ENCODE measurements around the gene COL4A1. TPM values are rescaled to one million over a fixed set of nuclear protein-coding genes. Genes with fewer than 3 reads are reported as not detected.

Gene COL4A1
- total RNA-seq, 1 experiment from 2014 or later, result 269 TPM

- Histone ChIP-seq H3K9me3 (replicated peaks) (no peaks in the 10 kb centered on the region), H3K27me3 (no peaks in the 10 kb centered on the region), H3K4me1 (peaks cover 6% of the 10 kb centered on the region; the same call in 1 of the 2 replicates), H3K4me3 (no peak overlapping the region), H3K36me3 (peaks cover 57% of the 10 kb centered on the region), H3K27ac (no peak overlapping the region)
- no peak for DNase-seq
Measured at GRCh38 chr13:110312339-110313031, 5.5 kb upstream of the COL4A1 start.

DNA sequence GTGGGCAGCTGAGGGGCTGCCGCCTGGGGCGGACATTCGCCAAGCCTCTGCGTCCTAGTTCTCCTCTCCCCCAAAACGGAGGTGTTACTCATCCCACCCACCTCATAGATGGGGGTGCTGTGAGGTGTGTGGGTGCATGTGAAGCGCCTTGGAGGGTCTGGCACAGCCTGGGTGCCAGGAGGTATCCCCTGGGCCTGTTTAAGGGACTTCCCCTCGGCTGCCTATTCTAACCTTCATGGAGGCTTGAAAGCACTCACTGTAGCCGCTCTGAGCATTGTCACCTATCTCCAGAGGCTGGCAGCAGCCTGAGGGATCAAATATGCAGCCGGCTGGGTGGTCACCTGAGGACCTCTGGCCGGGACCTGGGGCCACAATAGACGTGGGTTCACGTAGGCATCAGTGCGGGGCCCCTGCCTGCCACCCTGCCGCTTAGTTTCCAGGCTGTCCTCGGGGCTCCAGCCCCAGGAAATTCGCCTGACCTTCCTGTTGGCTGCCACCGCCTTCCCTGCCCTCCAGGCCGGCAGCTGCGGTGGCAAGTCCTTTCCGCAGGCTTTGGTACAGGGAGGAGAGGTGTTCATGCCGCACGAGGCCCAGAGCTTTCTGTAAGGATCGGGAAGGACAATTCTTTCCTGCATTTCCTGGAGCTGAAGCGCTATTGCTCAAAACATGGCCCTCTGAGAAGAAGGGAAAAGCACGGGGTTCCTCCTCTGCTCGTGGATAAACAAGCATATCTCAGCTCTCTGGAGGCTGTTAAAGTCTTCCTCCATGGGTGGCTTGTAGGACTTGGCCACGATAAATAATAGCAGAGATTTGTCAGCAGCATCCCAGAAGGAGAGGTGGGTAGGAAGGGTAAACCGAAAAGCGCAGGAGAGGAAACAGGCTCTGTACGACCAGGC, 4.7 kb upstream of the COL4A1 start:
- peaks cover 6% of the 10 kb centered on the region; the same call in 1 of the 2 replicates for H3K4me1 ChIP-seq
- no peak for DNase-seq
- no peak overlapping the region for H3K4me3 ChIP-seq
- peaks cover 49% of the 10 kb centered on the region for H3K36me3 ChIP-seq
- H3K27ac ChIP-seq, result no peak overlapping the region
- H3K9me3 ChIP-seq (replicated peaks), result no peaks in the 10 kb centered on the region
- H3K27me3 ChIP-seq, result no peaks in the 10 kb centered on the region

DNA sequence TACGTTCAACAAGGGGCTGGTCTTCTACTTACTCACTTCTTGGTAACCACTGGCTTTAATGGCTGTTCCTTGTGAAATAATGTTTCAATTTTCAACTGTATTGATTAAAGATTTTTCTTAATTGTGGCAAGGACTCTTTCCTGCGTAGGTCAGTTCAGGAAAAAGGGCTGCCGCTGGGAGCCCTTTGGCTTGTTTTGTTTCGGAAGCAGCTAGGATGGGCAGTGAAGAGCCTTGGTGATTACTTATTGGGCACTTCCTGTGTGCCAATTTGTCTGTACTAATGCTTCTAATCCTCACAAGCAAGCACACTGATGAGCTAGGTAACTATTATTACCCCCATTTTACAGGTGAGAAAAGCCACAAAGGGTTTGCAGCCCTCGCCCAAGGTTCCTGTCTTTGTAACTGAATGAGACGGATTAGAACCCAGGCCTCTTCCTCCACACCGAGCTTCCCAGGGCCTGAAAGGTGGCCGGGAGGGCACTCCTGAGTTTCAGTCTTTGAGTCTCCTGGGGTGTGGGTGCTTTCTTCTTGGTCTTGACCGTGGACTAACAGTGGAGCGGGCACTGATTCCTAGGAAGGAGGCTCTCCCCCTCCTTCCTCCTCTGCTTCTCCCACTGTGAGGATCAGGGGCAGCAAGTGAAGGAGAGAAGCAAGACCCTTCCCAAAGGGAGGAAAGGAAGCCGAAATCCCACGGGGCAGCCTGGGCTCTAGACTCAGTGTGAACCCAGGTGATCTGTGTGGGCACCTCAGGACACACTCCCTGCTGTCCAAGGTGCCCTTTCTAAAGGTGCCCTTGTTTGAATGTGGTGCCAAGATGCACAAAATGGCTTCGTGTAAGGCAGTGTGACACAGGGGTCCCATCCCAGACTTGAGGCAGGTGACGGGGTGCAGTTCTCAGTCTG, 3.8 kb upstream of the COL4A1 start:
- Histone ChIP-seq H3K27me3 (no peaks in the 10 kb centered on the region), H3K36me3 (peaks cover 40% of the 10 kb centered on the region), H3K9me3 (replicated peaks) (no peaks in the 10 kb centered on the region), H3K4me1 (peaks cover 6% of the 10 kb centered on the region; the same call in 1 of the 2 replicates), H3K27ac (no peak overlapping the region), H3K4me3 (no peak overlapping the region)
- DNase-seq, result no peak

DNA sequence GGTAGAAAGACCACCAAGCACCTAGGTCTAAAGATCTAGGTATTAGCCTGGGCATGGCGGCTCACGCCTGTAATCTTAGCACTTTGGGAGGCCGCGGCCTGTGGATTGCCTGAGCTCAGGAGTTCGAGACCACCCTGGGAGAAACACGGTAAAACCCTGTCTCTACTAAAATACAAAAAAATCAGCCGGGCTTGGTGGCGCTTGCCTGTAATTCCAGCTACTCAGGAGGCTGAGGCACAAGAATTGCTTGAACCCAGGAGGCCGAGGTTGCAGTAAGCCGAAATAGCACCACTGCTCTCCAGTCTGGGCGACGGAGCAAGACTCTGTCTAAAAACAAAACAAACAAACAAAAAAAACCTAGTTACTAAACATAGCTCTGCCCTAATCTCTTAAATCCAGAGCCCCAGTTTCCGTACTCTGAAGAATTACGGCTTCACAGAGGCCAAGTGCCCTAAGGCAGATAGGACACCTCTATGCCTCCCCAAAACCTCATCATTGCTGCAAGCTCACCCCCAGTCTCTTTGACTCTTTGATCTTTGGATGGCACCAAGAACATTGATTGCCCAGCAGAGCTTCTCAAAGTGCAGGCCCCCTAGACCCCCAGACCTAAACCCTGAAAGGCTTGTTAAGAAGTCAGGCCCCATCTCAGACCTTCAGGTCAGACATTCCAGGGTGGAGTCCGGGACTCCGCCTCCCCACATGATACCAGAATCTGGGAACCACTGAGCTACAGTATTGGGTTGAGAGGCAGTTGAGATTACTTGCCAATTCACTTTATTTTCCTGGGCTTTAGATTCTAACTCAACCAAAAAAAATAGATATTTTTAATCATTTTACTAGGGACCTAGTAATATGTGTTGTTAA, 2.9 kb upstream of the COL4A1 start:
- no peak overlapping the region for H3K4me3 ChIP-seq
- peaks cover 10% of the 10 kb centered on the region; the same call in 1 of the 2 replicates for H3K4me1 ChIP-seq
- H3K27me3 ChIP-seq, result no peaks in the 10 kb centered on the region
- H3K27ac ChIP-seq, result no peak overlapping the region
- no peaks in the 10 kb centered on the region for H3K9me3 ChIP-seq (replicated peaks)
- no peak for DNase-seq
- peaks cover 34% of the 10 kb centered on the region for H3K36me3 ChIP-seq

DNA sequence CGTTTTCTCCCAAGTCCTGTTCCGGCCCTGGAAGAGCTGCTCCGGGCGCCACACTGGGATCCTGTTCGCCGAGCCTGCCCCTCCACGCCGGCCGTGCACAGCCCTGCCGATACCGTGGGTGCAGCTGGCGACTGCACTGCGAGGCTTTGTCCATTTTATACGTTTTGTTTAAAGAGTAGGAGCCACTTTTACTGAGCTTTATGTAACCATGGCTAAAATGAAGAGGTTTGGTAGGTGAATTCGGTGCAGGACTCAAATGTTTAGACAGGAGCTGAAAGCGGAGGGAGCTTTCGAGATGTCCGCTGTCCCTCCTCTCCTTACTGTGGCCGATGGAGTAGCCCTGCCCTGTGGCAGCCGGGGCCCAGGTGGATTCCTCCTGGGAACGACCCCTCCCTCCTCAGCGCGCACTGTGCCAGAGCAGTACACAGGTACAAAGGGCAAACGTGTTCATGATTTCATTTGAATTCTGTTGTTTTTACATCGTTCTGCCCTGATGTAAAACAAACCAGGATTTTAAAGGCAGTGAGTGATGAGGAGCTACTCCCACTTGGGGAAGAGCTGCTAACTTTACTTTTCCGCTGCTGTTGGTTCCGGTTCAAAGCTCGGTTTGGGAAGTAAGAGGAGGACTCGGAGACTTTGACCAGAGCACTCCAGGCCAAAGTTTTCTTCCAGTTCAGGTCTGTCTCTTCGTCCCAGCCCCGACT, 1.9 kb upstream of the COL4A1 start:
- Histone ChIP-seq H3K4me3 (peak overlapping the region; percentile 93), H3K27ac (peak overlapping the region; percentile 94), H3K36me3 (peaks cover 33% of the 10 kb centered on the region), H3K9me3 (replicated peaks) (no peaks in the 10 kb centered on the region), H3K27me3 (no peaks in the 10 kb centered on the region), H3K4me1 (peaks cover 11% of the 10 kb centered on the region; the same call in 1 of the 2 replicates)
- DNase-seq, result no peak

DNA sequence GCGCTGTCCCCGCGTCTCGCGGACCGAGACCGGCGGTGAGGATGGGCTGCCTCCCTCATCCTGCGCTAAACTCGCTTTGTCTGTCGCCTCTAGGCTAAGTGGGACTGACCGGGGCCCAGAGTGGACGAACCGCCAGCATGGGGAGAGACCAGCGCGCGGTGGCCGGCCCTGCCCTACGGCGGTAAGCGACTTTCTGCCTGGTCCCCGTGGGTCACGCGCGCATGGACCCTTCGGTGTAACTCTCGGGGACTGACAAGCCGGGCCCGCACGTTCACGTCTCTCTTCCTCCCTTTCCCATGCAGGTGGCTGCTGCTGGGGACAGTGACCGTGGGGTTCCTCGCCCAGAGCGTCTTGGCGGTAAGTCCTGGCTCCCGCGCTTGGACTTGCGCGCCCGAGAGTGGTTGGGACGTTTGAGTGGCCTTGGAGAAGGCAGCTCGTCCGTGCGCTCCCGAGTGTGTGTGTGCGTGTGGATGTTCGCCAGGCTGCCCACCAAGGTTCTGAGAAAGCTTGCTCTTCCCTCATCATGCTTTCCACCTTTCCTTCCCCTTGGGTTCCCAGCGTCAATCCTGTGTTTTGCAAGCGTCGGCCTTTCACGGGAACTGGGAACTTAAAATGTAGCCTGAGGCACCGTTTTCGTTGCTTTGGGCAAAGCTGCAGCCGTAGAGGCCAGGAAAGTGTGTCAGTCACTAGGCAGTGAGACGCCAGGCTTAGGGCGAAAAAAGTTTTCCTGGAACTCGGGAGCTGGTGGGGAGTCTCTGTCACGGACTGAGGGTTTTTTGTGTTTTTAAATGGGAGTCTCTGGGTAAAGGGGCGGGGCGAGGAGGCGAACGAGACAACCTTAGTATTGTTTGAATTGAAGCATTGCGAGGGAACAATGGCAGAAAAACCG, 1.1 kb upstream of the COL4A1 start:
- Histone ChIP-seq H3K36me3 (peaks cover 40% of the 10 kb centered on the region), H3K9me3 (replicated peaks) (no peaks in the 10 kb centered on the region), H3K4me1 (peaks cover 11% of the 10 kb centered on the region; the same call in 1 of the 2 replicates), H3K4me3 (peak overlapping the region; percentile 93), H3K27ac (peak overlapping the region; percentile 94), H3K27me3 (no peaks in the 10 kb centered on the region)
- peak; percentile 56 to 71 for DNase-seq

DNA sequence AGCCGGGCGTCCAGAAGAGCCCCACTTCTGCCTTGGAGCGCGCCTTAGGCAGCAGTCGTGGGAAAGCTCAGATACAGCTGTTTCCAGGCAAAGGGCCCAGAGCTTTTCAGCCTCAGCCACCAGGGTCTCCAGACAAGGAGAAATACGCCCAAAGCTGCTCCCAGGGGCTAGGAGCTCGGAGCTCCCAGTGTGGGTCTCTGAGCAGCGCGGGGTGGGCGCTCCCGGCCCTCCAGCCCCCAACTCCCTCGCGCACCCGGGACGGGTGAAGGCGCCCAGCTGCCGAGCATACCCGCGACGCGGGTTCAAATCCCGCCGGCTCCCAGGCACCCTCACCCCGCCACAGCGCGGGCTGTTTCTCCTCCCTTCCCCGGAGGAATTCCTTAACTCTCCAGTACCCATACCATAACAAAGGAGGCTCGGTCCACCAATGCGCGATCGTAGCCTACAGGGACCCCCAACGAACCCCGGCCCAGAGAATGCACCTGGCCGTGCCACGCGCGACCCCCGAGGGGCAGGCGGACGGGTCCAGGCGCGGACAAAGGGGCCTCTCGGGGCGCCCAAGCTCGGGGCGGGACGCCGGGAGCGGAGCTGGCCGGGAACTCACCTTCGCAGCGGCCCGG, 507 bp downstream of the COL4A1 start:
- Histone ChIP-seq H3K36me3 (peaks cover 32% of the 10 kb centered on the region), H3K27me3 (no peaks in the 10 kb centered on the region), H3K4me3 (peak overlapping the region; percentile 93), H3K27ac (peak overlapping the region; percentile 94), H3K4me1 (peaks cover 11% of the 10 kb centered on the region), H3K9me3 (replicated peaks) (no peaks in the 10 kb centered on the region)
- DNase-seq, result peak; percentile 62 to 78

DNA sequence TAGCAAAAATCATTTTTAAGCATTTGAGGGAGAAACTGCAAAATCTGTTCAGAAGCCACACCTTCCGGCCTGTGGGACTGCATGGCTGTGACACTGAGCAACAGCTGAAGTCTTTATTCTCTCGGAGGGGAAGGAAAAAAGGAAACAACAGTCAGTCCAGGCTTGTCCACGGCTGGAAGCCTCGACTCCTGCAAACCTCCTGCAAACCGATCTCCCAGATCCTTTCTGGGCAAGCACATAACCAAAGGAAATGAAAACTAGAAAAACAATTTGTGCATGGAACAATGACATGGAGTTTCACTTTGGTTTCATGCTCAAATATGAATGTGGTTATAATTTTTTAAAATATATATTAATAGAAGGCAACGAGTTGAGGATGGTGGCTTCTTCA, 1.0 kb downstream of the COL4A1 start:
- H3K4me3 ChIP-seq, result peak overlapping the region; percentile 93
- H3K27me3 ChIP-seq, result no peaks in the 10 kb centered on the region
- peaks cover 30% of the 10 kb centered on the region for H3K36me3 ChIP-seq
- H3K4me1 ChIP-seq, result peaks cover 11% of the 10 kb centered on the region
- H3K27ac ChIP-seq, result peak overlapping the region; percentile 94
- H3K9me3 ChIP-seq (replicated peaks), result no peaks in the 10 kb centered on the region
- DNase-seq, result peak; percentile 67 to 88

DNA sequence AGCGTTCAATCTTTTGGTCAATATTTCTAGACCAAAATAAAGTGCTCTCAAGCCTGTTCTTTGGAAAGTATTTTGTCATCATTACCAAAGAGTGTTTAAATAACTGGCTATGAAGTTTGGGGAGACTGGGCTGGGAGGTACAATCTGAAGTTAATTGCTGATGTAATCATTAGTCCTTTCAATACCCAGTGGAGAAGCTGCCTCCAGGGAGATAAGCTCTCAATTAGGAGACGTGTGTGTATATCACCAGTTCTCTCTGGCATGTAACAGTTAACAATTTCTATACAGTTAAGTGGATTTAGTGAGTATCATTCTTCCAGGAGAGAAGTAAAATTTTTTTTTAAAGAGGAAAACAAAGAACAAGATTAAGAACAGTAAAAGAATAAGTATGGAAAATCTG, 1.4 kb downstream of the COL4A1 start:
- Histone ChIP-seq H3K4me3 (peak overlapping the region; percentile 93), H3K4me1 (peaks cover 11% of the 10 kb centered on the region), H3K27me3 (no peaks in the 10 kb centered on the region), H3K27ac (peak overlapping the region; percentile 94), H3K36me3 (peaks cover 26% of the 10 kb centered on the region), H3K9me3 (replicated peaks) (no peaks in the 10 kb centered on the region)
- no peak for DNase-seq

DNA sequence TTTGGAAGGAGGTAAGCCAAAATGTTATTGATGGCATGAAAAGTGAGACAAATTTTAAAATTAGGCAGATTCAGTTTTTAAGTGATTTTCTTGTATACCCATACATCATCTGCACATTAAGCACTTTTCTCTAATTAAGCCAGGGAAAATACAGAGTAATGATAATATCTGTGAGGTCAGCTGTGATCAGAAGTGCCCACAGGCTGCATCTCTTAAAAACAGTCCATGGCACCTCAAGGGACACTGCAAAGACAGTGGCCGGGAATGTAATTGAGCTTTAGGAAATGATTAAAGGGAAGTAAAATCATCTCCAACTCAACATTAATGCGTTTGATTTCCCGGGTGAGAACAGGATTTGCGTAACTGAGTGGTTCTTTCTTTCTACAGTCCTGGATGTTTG, 2.0 kb downstream of the COL4A1 start:
- no peak for DNase-seq
- H3K36me3 ChIP-seq, result peaks cover 20% of the 10 kb centered on the region
- H3K4me3 ChIP-seq, result peak overlapping the region; percentile 93
- H3K4me1 ChIP-seq, result peaks cover 9% of the 10 kb centered on the region
- H3K9me3 ChIP-seq (replicated peaks), result no peaks in the 10 kb centered on the region
- peak overlapping the region; percentile 94 for H3K27ac ChIP-seq
- no peaks in the 10 kb centered on the region for H3K27me3 ChIP-seq

DNA sequence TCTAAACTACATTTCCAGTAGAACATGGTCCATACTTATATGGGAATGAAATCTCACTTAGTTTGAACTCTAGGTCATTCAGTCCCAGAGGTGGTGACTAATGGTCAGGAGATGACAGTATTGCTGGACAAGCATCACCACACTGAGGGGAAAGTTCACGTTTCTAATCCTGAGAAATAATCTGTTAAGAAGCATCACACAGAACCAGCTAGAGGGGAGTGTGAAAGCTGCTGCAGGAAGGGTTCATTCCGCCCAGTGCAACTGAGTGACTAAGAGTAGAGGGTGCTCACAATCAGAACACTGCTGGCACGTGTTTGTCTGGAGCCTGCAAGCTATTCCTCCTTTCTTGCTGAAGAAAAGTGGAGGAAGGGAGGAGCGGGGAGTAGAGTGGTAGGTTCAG, 2.7 kb downstream of the COL4A1 start:
- Histone ChIP-seq H3K9me3 (replicated peaks) (no peaks in the 10 kb centered on the region), H3K4me3 (no peak overlapping the region), H3K27ac (no peak overlapping the region), H3K4me1 (peaks cover 6% of the 10 kb centered on the region), H3K36me3 (peaks cover 14% of the 10 kb centered on the region), H3K27me3 (no peaks in the 10 kb centered on the region)
- no peak for DNase-seq

DNA sequence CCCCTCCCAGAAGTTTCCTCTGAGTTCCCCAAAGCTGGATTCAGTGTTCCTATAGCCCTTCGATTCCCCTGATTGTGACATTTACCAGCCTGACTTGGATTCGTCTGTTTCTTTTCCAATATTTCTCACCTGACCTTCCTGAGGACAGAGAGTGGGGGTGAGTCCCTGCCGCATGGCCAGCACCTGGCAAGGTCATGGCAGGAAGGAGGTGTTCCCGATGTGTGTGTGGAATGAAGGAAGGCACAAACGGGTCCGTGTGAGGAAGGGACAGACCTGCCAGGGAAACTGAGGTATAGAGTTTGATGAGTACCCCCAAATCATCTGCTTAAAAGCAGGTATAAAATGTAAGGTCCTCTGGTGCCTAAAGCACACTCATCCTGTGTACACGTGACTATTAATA, 3.3 kb downstream of the COL4A1 start:
- Histone ChIP-seq H3K4me1 (peaks cover 6% of the 10 kb centered on the region), H3K27me3 (no peaks in the 10 kb centered on the region), H3K4me3 (no peak overlapping the region), H3K9me3 (replicated peaks) (no peaks in the 10 kb centered on the region), H3K36me3 (peaks cover 16% of the 10 kb centered on the region), H3K27ac (no peak overlapping the region)
- DNase-seq, result no peak
